Kidney (tissue), 14 donors: ENCODE results near the gene PLCB1. TPM values are rescaled to one million over a fixed set of nuclear protein-coding genes. Genes with fewer than 3 reads are reported as not detected.

Experiments used
- DNase-seq, 5 donors: peaks; one replicate each; pipeline ENCODE4 v3.0.0-alpha.2; 2013 to 2020
- FAIRE-seq: peaks from 2 replicates; lab custom pipeline; 2012; peaks lifted over from hg19 to GRCh38; lab: Jason Lieb, UNC
- H3K27ac ChIP-seq, 2 donors: one replicate each; pipeline ENCODE4 v1.7.0; 2013; ENCODE audit warnings: low read depth in 2 of 2, low read length in 2 of 2, inconsistent platforms in 1 of 2
- H3K27me3 ChIP-seq: one replicate; pipeline ENCODE4 v1.7.1; 2013; ENCODE audit warnings: low read length, inconsistent platforms; ENCODE audit not compliant: control insufficient read depth, insufficient read depth
- H3K36me3 ChIP-seq, 3 donors: one replicate each; pipeline versions ENCODE4 v1.7.0 to v1.7.1; 2013; ENCODE audit warnings: low read length in 3 of 3, control low read depth in 1 of 3, inconsistent platforms in 1 of 3; ENCODE audit not compliant: insufficient read depth in 3 of 3, control insufficient read depth in 2 of 3
- H3K4me1 ChIP-seq, 3 donors: one replicate each; pipeline versions ENCODE4 v1.7.0 to v1.7.1; 2013; ENCODE audit warnings: low read length in 3 of 3, inconsistent platforms in 1 of 3, low read depth in 1 of 3; ENCODE audit not compliant: control insufficient read depth in 2 of 3, insufficient read depth in 2 of 3
- H3K4me3 ChIP-seq, 3 donors: one replicate each; pipeline versions ENCODE4 v1.7.0 to v1.8.1; 2013; ENCODE audit warnings: low read length in 3 of 3, control low read depth in 1 of 3, inconsistent platforms in 1 of 3
- H3K9ac ChIP-seq, 3 donors: one replicate each; pipeline versions ENCODE4 v1.7.0 to v1.7.1; 2013; ENCODE audit warnings: low read length in 3 of 3, control low read depth in 1 of 3, inconsistent platforms in 1 of 3
- H3K9me3 ChIP-seq, 3 donors: one replicate each; pipeline versions ENCODE4 v1.7.0 to v1.7.1; 2013; ENCODE audit warnings: low read length in 3 of 3, control low read depth in 1 of 3, inconsistent platforms in 1 of 3; ENCODE audit not compliant: control insufficient read depth in 2 of 3, insufficient read depth in 1 of 3
- CTCF ChIP-seq: IDR thresholded peaks from 3 replicates; pipeline ENCODE4 v1.5.1; 2012; ENCODE audit warnings: mild to moderate bottlenecking, moderate library complexity, borderline replicate concordance; ENCODE audit not compliant: insufficient read depth; ENCODE audit errors: extremely low read depth
- intact Hi-C: fragments of 100-400 bp; cut with DNase I; formaldehyde crosslinking; loops from one replicate; pipeline ENCODE4 v1.11.1; 2022
- polyA plus RNA-seq: library from polyadenylated mRNA; stranded (reverse); fragments of 350-450 nt; fragmentation: Illumina TruSeq; extraction: RNeasy Lipid Tissue Mini Kit (QIAGEN cat#74804); gene quantifications from one replicate; pipeline ENCODE4 v1.2.3, GENCODE V29; 2014; ENCODE audit warnings: low read depth, low replicate concordance; ENCODE audit not compliant: insufficient read depth
- total RNA-seq: library from RNA; stranded (reverse); fragmentation: NEBNext Ultra II Directional; extraction: Animal tissue kit (Norgen Biotek cat#: 25700); gene quantifications from one replicate; pipeline ENCODE4 v1.2.1, GENCODE V29; 2021
- donor health status: control.
- donor health status: control.
- donor health status: control.
- donor health status: control.
- donor health status: control.
- donor health status: DM: yes; HTN: yes; CAD: no.
- donor health status: Normal renal cell carcinoma (clear cell type).

PLCB1 gene
- total and polyA plus RNA-seq, 2 donors from 2014 or later, result 9.4 to 107 TPM

GRCh38 chr20:8722277-8722928 is 590.3 kb downstream of the PLCB1 start:
- Histone ChIP-seq H3K27me3 (no peaks in the 10 kb centered on the region), H3K9ac (no peak overlapping the region), H3K36me3 (no peaks in the 10 kb centered on the region), H3K27ac (no peak overlapping the region), H3K4me1 (no peaks in the 10 kb centered on the region), H3K4me3 (no peak overlapping the region), H3K9me3 (no peaks in the 10 kb centered on the region)
- FAIRE-seq (peak; percentile 86), DNase-seq (peak in 4 of 5 donors; percentile 49 to 86 (median 69))
- TF ChIP-seq CTCF, result peak; percentile 86
- intact Hi-C loops, result loop anchor here (5.0 kb wide), 1 partner anchor 685 kb away; no protein-coding TSS in a partner anchor

GRCh38 chr20:8723296-8723695 is 591.2 kb downstream of the PLCB1 start:
- no peak overlapping the region for H3K9ac ChIP-seq
- DNase-seq (no peak), FAIRE-seq (no peak)
- TF ChIP-seq CTCF, result no peak
- no peaks in the 10 kb centered on the region for H3K27me3 ChIP-seq
- H3K36me3 ChIP-seq, result no peaks in the 10 kb centered on the region
- no peak overlapping the region for H3K27ac ChIP-seq
- H3K4me3 ChIP-seq, result no peak overlapping the region
- intact Hi-C loops, result loop anchor here (5.0 kb wide), 1 partner anchor 686 kb away; no protein-coding TSS in a partner anchor
- no peaks in the 10 kb centered on the region for H3K4me1 ChIP-seq
- no peaks in the 10 kb centered on the region for H3K9me3 ChIP-seq

GRCh38 chr20:8724884-8725283 is 592.8 kb downstream of the PLCB1 start:
- intact Hi-C loops, result loop anchor here (5.0 kb wide), 1 partner anchor 688 kb away; no protein-coding TSS in a partner anchor
- Histone ChIP-seq H3K4me3 (no peak overlapping the region), H3K27me3 (no peaks in the 10 kb centered on the region), H3K36me3 (no peaks in the 10 kb centered on the region), H3K9ac (no peak overlapping the region), H3K4me1 (no peaks in the 10 kb centered on the region), H3K27ac (no peak overlapping the region), H3K9me3 (no peaks in the 10 kb centered on the region)
- DNase-seq (no peak), FAIRE-seq (no peak)
- no peak for TF ChIP-seq CTCF

- DNase-seq (no peak), FAIRE-seq (no peak)
- no peaks in the 10 kb centered on the region for H3K36me3 ChIP-seq
- no peak overlapping the region for H3K4me3 ChIP-seq
- H3K27me3 ChIP-seq, result no peaks in the 10 kb centered on the region
- no peak overlapping the region for H3K27ac ChIP-seq
- intact Hi-C loops, result no loop called here
- H3K9me3 ChIP-seq, result no peaks in the 10 kb centered on the region
- H3K9ac ChIP-seq, result no peak overlapping the region
- TF ChIP-seq CTCF, result no peak
- H3K4me1 ChIP-seq, result no peaks in the 10 kb centered on the region
Measured at GRCh38 chr20:8726460-8726859, 594.4 kb downstream of the PLCB1 start.
